Tibial nerve (tissue), 4 donors: Measurements from ENCODE around the gene LYZ. TPM values are rescaled to one million over a fixed set of nuclear protein-coding genes. Genes with fewer than 3 reads are reported as not detected.

Source experiments
- DNase-seq, 2 donors: peaks; one replicate each; pipeline ENCODE4 v3.0.0-alpha.2; 2019; ENCODE audit warnings: low spot score in 2 of 2
- H3K27ac ChIP-seq, 4 donors: fragments of 200-600 bp; sonication (generic) in 3 of 4; one replicate each; pipeline ENCODE4 v1.5.1; 2017 to 2019; ENCODE audit warnings: mild to moderate bottlenecking in 1 of 4
- H3K27me3 ChIP-seq, 2 donors: fragments of 200-600 bp; sonication (generic) in 1 of 2; one replicate each; pipeline versions ENCODE4 v1.5.1 to v1.6.0; 2017 to 2019
- H3K36me3 ChIP-seq, 3 donors: fragments of 200-600 bp; sonication (generic); one replicate each; pipeline ENCODE4 v1.5.1; 2018 to 2019
- H3K4me1 ChIP-seq, 4 donors: fragments of 200-600 bp; sonication (generic) in 3 of 4; one replicate each; pipeline ENCODE4 v1.5.1; 2017 to 2019
- H3K4me3 ChIP-seq, 4 donors: fragments of 200-600 bp; sonication (generic) in 3 of 4; one replicate each; pipeline ENCODE4 v1.5.1; 2017 to 2019; ENCODE audit warnings: mild to moderate bottlenecking in 1 of 4, moderate library complexity in 1 of 4
- H3K9me3 ChIP-seq, 4 donors: fragments of 200-600 bp; sonication (generic) in 3 of 4; one replicate each; pipeline ENCODE4 v1.5.1; 2017 to 2019
- CTCF ChIP-seq, 5 experiments: fragments of 200-600 bp in 3 of 5; fragments of 450-650 bp in 2 of 5; sonication (generic) in 3 of 5; IDR thresholded peaks; one replicate each; pipeline ENCODE4 v1.5.1; 2016 to 2019; ENCODE audit warnings: antibody characterized with exemption in 5 of 5, mild to moderate bottlenecking in 3 of 5, moderate library complexity in 2 of 5
- EP300 ChIP-seq, 2 donors: sonication (generic); formaldehyde crosslinking; IDR thresholded peaks; one replicate each; pipeline ENCODE4 v1.6.1; 2017; ENCODE audit warnings: antibody characterized with exemption in 2 of 2, mild to moderate bottlenecking in 1 of 2
- POLR2A ChIP-seq, 2 donors: fragments of 450-650 bp; IDR thresholded peaks; one replicate each; pipeline ENCODE4 v1.6.1; 2017; ENCODE audit warnings: antibody characterized with exemption in 2 of 2, mild to moderate bottlenecking in 2 of 2, moderate library complexity in 2 of 2
- WGBS, 2 donors: methylation state at CpG; one replicate each; pipeline ENCODE4 v1.1.5; 2018; 5-methylcytosine and 5-hydroxymethylcytosine counted together
- total RNA-seq, 4 donors: library from RNA; depleted of rRNA; stranded (reverse); fragments of >200 nt; gene quantifications; one replicate each; pipeline ENCODE4 v1.1.0, GENCODE V29; 2016

Gene LYZ
- total RNA-seq, 4 donors from 2014 or later: 9.6 to 58.1 (median 37.1) TPM

GRCh38 chr12:69354172-69354555 lies 6.0 kb downstream of the LYZ start:
- no peak for DNase-seq
- Histone ChIP-seq H3K36me3 (no peaks in the 10 kb centered on the region), H3K27ac (no peak overlapping the region), H3K4me3 (no peak overlapping the region), H3K4me1 (peaks cover 0 to 9% (median 3%) of the 10 kb centered on the region in 4 donors), H3K9me3 (no peaks in the 10 kb centered on the region), H3K27me3 (no peaks in the 10 kb centered on the region)
- WGBS, 2 donors: 81 to 88% methylated on average over 1 of the region's 1 CpG
- no peak for TF ChIP-seq CTCF (IDR thresholded peaks at IDR 0.05)

DNA sequence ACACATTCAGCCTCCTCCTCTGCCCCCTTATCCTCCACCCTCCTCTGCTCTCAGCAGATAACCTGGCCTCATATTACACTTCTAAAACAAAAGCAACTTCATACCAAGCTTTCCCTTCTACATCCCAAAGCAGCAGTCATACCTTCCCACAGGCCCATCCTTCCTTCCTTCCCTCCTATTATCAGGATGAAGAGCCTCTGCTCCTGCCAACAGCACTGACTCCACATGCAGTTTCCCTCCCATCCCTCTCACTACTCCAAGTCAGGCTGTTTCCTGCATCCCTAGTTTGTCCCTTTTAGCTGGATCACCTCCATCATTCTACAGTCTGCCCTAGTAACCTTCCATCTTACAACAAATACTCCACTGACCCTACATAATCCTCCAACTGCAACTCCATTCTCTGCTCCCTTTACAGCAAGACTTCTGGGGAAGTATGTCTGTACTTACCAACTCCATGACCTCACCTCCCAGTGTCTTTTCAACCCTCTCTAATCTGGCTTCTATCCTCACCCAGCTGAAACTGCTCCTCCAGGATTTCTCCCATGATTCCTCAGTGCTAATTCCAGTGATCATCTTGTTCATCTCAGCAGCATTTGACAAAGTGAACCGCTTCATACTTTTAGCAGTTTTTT lies 6.5 kb downstream of the LYZ start:
- Histone ChIP-seq H3K4me1 (peaks cover 0 to 11% (median 4%) of the 10 kb centered on the region in 4 donors), H3K27me3 (no peaks in the 10 kb centered on the region), H3K27ac (no peak overlapping the region), H3K4me3 (no peak overlapping the region), H3K36me3 (no peaks in the 10 kb centered on the region), H3K9me3 (no peaks in the 10 kb centered on the region)
- 71 to 81% methylated on average over 1 of the region's 1 CpG for WGBS, 2 donors
- no peak for TF ChIP-seq POLR2A (IDR thresholded peaks at IDR 0.05)
- no peak for TF ChIP-seq EP300 (IDR thresholded peaks at IDR 0.05)
- no peak for TF ChIP-seq CTCF (IDR thresholded peaks at IDR 0.05)
- DNase-seq: no peak

- Histone ChIP-seq H3K9me3 (no peaks in the 10 kb centered on the region), H3K4me1 (peaks cover 0 to 14% (median 6%) of the 10 kb centered on the region in 4 donors), H3K27ac (no peak overlapping the region), H3K4me3 (no peak overlapping the region), H3K36me3 (no peaks in the 10 kb centered on the region), H3K27me3 (no peaks in the 10 kb centered on the region)
- no peak for TF ChIP-seq CTCF (IDR thresholded peaks at IDR 0.05)
- no peak for DNase-seq
- WGBS, 2 donors: 70 to 85% methylated on average over 2 of the region's 2 CpGs
Observed at GRCh38 chr12:69355363-69356028, 7.3 kb downstream of the LYZ start.

- Histone ChIP-seq H3K4me1 (peaks cover 0 to 22% (median 7%) of the 10 kb centered on the region in 4 donors), H3K36me3 (peaks cover 0 to 11% (median 0%) of the 10 kb centered on the region in 3 donors), H3K4me3 (peak within 1 kb of the TSS; percentile 73 to 92 (median 84)), H3K27me3 (no peaks in the 10 kb centered on the region), H3K9me3 (no peaks in the 10 kb centered on the region), H3K27ac (peak within 1 kb of the TSS; percentile 97 to 99 (median 98))
- TF ChIP-seq EP300 (IDR thresholded peaks at IDR 0.05): peak; percentile 36 to 95
- peak in 2 of 5 experiments; percentile 35 to 48 for TF ChIP-seq CTCF (IDR thresholded peaks at IDR 0.05)
- TF ChIP-seq POLR2A (IDR thresholded peaks at IDR 0.05): peak; percentile 57 to 79
- WGBS, 2 donors: 0% methylated on average over 53 to 70 of the region's 70 CpGs
- peak; percentile 62 to 67 for DNase-seq
Observed at GRCh38 chr12:69359531-69360347, 11.6 kb downstream of the LYZ start, which contains the start of gene YEATS4. YEATS4 (plus strand) TSS chr12:69359743; CDS start chr12:69359973, 230 bp downstream.

DNA sequence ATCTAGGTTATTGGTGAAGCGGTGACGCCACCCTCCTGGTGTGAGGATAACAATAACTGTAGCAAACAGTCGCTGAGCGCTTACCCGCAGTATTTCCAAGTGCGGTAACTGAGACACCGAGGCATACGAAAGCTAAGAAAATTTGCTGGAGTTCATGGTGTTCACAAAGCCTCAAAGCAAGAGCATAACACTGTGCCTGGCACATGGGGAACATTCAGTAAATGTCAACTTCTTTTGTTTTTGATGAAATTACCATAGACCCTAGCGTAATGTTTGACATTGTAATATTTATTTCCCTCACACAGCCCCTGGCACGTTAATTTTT lies 12.1 kb downstream of the LYZ start:
- no peak for DNase-seq
- Histone ChIP-seq H3K4me3 (peak overlapping the region; percentile 73 to 92 (median 84)), H3K27me3 (no peaks in the 10 kb centered on the region), H3K4me1 (peaks cover 0 to 22% (median 7%) of the 10 kb centered on the region in 4 donors), H3K9me3 (no peaks in the 10 kb centered on the region), H3K27ac (peak overlapping the region; percentile 97 to 99 (median 98)), H3K36me3 (peaks cover 0 to 14% (median 0%) of the 10 kb centered on the region in 3 donors)
- WGBS, 2 donors: 11 to 13% methylated on average over 10 of the region's 10 CpGs
- no peak for TF ChIP-seq POLR2A (IDR thresholded peaks at IDR 0.05)
- no peak for TF ChIP-seq CTCF (IDR thresholded peaks at IDR 0.05)
- TF ChIP-seq EP300 (IDR thresholded peaks at IDR 0.05): no peak
